Activated CD8-positive, alpha-beta memory T cell treated with anti-CD3 and anti-CD28 coated beads, Interleukin-2, amount 50 U/mL, for 24 hours (primary cell): ENCODE results near the gene PRODH2.

Experiments used
- DNase-seq: peaks from one replicate; pipeline ENCODE4 v3.0.0-alpha.2; 2020; ENCODE audit errors: extremely low read depth

PRODH2 gene

GRCh38 chr19:35812220-35813042, at the start of gene PRODH2:
Gene PRODH2 (minus strand): TSS chr19:35812845. CDS start chr19:35812805, 40 bp downstream.
- DNase-seq, result no peak

GRCh38 chr19:35861640-35862160, 49.1 kb upstream of the PRODH2 start:
- DNase-seq, result no peak

GRCh38 chr19:35860818-35861639, 48.4 kb upstream of the PRODH2 start:
- no peak for DNase-seq

GRCh38 chr19:35860436-35860817, 47.8 kb upstream of the PRODH2 start:
- DNase-seq, result no peak

- no peak for DNase-seq
Measured at GRCh38 chr19:35859414-35859813, 46.8 kb upstream of the PRODH2 start.

GRCh38 chr19:35858311-35858710, 45.7 kb upstream of the PRODH2 start:
- no peak for DNase-seq

- DNase-seq, result no peak
Measured at GRCh38 chr19:35856546-35857149, 44.0 kb upstream of the PRODH2 start, which contains the start of gene KIRREL2. Gene KIRREL2 (plus strand): TSS chr19:35856911. CDS start chr19:35857120, 209 bp downstream.

- DNase-seq, result no peak
Measured at GRCh38 chr19:35853038-35853756, 40.6 kb upstream of the PRODH2 start.

- no peak for DNase-seq
Measured at GRCh38 chr19:35852029-35852780, 39.6 kb upstream of the PRODH2 start, which contains the start of gene NPHS1. Gene NPHS1 (minus strand): TSS chr19:35852504. CDS start chr19:35851837, 667 bp downstream.

GRCh38 chr19:35851213-35852028, 38.8 kb upstream of the PRODH2 start:
- DNase-seq, result no peak

- no peak for DNase-seq
Measured at GRCh38 chr19:35848919-35849505, 36.4 kb upstream of the PRODH2 start.

- no peak for DNase-seq
Measured at GRCh38 chr19:35848486-35848885, 35.8 kb upstream of the PRODH2 start.

- DNase-seq, result no peak
Measured at GRCh38 chr19:35847911-35848310, 35.3 kb upstream of the PRODH2 start.

GRCh38 chr19:35846038-35846668, 33.5 kb upstream of the PRODH2 start:
- no peak for DNase-seq

GRCh38 chr19:35845215-35846037, 32.8 kb upstream of the PRODH2 start:
- DNase-seq, result no peak

GRCh38 chr19:35844482-35845214, 32.0 kb upstream of the PRODH2 start:
- no peak for DNase-seq
